Nephron progenitor cell (in vitro differentiated cells): ENCODE data around the gene RPL29.
"Not testable (repeated sequence)": the region's sequence is repeated elsewhere in the genome, so short reads cannot be mapped to it uniquely, and the experiment has no call there.

ENCODE experiments used
- DNase-seq: peaks from one replicate; pipeline ENCODE4 v3.0.0; 2021
- H3K27ac Mint-ChIP-seq: 2 replicates; pipeline ENCODE4 v1.8.0; 2021; ENCODE audit warnings: mild to moderate bottlenecking, moderate library complexity, mixed read lengths
- H3K27me3 Mint-ChIP-seq: 2 replicates; pipeline ENCODE4 v1.8.0; 2021; ENCODE audit warnings: mild to moderate bottlenecking, low read depth, mixed read lengths; ENCODE audit not compliant: poor library complexity
- H3K36me3 Mint-ChIP-seq: 2 replicates; pipeline ENCODE4 v1.8.0; 2021; ENCODE audit warnings: low read depth, mixed read lengths
- H3K4me1 Mint-ChIP-seq: 2 replicates; pipeline ENCODE4 v1.8.0; 2021; ENCODE audit warnings: mixed read lengths
- H3K4me3 Mint-ChIP-seq: 2 replicates; pipeline ENCODE4 v1.8.0; 2021; ENCODE audit warnings: mild to moderate bottlenecking, moderate library complexity, mixed read lengths
- H3K9me3 Mint-ChIP-seq: 2 replicates; pipeline ENCODE4 v1.8.0; 2021; ENCODE audit warnings: mild to moderate bottlenecking, moderate library complexity, mixed read lengths
- CTCF ChIP-seq: fragments of 200-600 bp; sonication (generic); IDR thresholded peaks from 2 replicates; pipeline ENCODE4 v1.5.0; 2021; ENCODE audit warnings: antibody characterized with exemption

RPL29 gene

DNA sequence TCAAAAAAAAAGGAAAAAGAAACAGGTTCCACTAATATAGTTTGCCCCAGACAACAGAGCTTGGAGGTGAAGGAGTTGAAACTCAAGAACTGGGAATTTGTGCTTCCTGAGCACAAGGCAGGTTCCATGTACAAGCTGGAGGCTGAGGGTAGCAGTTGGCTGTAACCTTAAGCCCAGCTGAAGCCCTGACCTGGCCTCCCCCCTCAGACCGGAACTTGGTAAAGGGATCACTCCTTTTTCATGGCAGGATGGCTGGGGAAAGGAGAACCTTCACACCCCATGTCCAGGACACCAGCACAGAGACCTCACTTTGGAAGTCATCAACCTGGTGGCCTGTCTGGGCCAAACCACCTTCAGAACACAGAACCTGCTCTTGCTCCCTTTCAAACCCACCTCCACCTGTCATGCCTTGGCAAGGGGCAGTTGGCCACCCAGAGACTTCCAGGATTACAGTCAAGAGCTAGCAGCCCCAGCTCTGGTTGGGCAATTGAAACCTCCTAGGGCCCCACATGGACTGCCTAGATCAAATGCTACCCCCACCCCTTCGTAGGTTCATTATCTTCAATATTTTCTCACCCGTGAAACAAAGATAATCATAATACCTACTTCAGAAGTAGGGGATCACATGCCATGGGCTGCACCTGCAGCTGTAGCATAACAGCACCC, 3.5 kb downstream of the RPL29 start:
- no peak for TF ChIP-seq CTCF
- Mint-ChIP-seq H3K36me3 (peaks cover 43% of the 10 kb centered on the region), H3K27ac (peak overlapping the region; percentile 87), H3K4me3 (no peak overlapping the region), H3K27me3 (peaks cover 2% of the 10 kb centered on the region), H3K4me1 (peaks cover 69% of the 10 kb centered on the region), H3K9me3 (no peaks in the 10 kb centered on the region)
- DNase-seq, result no peak

DNA sequence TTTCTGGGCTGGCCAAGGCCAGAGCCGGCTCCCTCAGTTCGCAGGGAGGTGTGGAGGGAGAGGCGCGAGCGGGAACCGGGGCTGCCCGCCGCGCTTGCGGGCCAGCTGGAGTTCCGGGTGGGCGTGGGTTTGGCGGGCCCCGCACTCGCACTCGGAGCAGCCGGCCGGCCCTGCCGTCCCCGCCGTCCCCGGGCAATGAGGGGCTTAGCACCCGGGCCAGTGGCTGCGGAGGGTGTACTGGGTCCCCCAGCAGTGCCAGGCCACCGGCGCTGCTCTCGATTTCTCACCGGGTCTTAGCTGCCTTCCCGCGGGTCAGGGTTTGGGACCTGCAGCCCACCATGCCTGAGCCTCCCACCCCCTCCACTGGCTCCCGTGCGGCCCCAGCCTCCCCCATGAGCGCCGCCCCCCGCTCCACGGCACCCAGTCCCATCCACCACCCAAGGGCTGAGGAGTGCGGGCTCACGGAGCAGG, 5.2 kb downstream of the RPL29 start:
- DNase-seq, H3K27ac Mint-ChIP-seq: not testable (repeated sequence)
- H3K36me3 Mint-ChIP-seq, result peaks cover 40% of the 10 kb centered on the region

GRCh38 chr3:51988286-51989146, 7.2 kb downstream of the RPL29 start:
- peaks cover 56% of the 10 kb centered on the region for H3K4me1 Mint-ChIP-seq
- H3K36me3 Mint-ChIP-seq, result peaks cover 21% of the 10 kb centered on the region
- H3K4me3 Mint-ChIP-seq, result no peak overlapping the region
- peaks cover 2% of the 10 kb centered on the region for H3K27me3 Mint-ChIP-seq
- peak overlapping the region; percentile 84 for H3K27ac Mint-ChIP-seq
- TF ChIP-seq CTCF, result no peak
- H3K9me3 Mint-ChIP-seq, result no peaks in the 10 kb centered on the region
- no peak for DNase-seq

More for the DNA sequence above, 5.2 kb downstream of the RPL29 start:
- not testable (repeated sequence) for H3K27me3 Mint-ChIP-seq, H3K4me3 Mint-ChIP-seq, H3K9me3 Mint-ChIP-seq
- peaks cover 57% of the 10 kb centered on the region for H3K4me1 Mint-ChIP-seq

DNA sequence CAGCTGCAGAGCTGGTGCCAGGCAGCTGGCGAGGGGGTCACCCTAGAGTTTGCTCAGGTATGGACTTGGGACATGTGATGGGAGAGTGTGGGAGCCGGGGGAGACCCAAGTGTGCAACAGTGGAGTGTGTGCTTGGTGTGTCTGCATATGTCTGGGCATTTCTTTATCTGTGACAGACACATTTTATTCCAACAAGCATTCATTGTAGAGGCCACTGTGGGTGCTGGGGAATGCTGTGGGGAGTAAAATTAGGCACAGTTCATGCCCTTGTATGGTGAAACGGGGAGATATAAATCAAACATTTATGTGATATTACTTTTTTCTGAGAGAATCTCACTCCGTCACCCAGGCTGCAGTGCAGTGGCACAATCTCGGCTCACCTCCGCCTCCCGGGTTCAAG, 8.1 kb downstream of the RPL29 start:
- Mint-ChIP-seq H3K27me3 (peaks cover 2% of the 10 kb centered on the region), H3K27ac (no peak overlapping the region), H3K4me3 (no peak overlapping the region), H3K9me3 (no peaks in the 10 kb centered on the region), H3K4me1 (peaks cover 57% of the 10 kb centered on the region), H3K36me3 (peaks cover 11% of the 10 kb centered on the region)
- no peak for DNase-seq
- no peak for TF ChIP-seq CTCF

DNA sequence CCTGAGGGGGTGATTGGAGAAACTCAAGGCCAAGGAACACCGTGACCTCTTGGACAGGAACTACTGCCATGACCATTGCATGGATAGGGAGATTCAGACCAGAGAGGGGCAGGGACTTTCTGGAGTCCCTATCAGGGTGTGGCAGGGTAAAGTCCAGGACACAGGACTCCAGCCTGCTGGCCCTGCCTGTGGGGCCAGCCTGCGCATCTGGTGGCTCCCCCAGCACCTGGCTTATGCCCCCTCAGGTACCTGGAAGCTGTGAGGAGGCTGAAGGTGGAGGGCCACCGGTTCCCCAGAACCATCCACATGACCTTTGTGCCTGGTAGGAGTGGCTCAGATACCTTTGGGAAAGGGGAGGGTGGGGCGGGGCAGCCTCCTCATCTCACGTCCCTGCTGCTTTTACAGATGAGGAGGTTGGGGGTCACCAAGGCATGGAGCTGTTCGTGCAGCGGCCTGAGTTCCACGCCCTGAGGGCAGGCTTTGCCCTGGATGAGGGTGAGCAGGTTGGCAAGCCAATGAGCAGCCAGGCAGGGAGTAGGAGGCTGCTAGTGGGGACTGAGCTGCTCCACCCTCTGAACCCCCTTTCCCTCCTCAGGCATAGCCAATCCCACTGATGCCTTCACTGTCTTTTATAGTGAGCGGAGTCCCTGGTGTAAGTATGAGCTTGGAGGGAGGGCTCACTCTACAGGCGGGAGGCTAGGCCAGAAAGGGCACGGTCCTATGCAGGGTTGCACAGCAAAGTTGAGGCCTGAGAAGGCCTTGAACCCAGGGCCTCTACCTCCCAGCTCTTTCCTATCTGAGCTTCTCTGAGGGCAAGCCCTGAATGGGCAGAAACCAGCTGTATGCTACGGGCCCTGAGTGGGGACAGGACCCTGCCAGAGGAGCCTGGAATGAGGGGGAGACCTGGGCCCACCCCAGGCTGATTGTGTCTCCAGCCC, 9.4 kb downstream of the RPL29 start:
- peaks cover 59% of the 10 kb centered on the region for H3K4me1 Mint-ChIP-seq
- no peaks in the 10 kb centered on the region for H3K9me3 Mint-ChIP-seq
- no peak overlapping the region for H3K4me3 Mint-ChIP-seq
- TF ChIP-seq CTCF, result no peak
- H3K36me3 Mint-ChIP-seq, result peaks cover 4% of the 10 kb centered on the region
- peaks cover 2% of the 10 kb centered on the region for H3K27me3 Mint-ChIP-seq
- H3K27ac Mint-ChIP-seq, result no peak overlapping the region
- DNase-seq, result no peak

- Mint-ChIP-seq H3K27ac (no peak overlapping the region), H3K36me3 (peaks cover 7% of the 10 kb centered on the region), H3K4me1 (peaks cover 59% of the 10 kb centered on the region), H3K4me3 (peak overlapping the region; percentile 64), H3K9me3 (no peaks in the 10 kb centered on the region), H3K27me3 (peaks cover under 1% of the 10 kb centered on the region)
- no peak for TF ChIP-seq CTCF
- DNase-seq, result no peak
Measured at GRCh38 chr3:51985063-51985462, 10.6 kb downstream of the RPL29 start.
